Kidney epithelial cell (primary cell): ENCODE measurements around the gene MCC. TPM values are rescaled to one million over a fixed set of nuclear protein-coding genes. Genes with fewer than 3 reads are reported as not detected.

ENCODE experiments used
- DNase-seq: peaks from one replicate; pipeline ENCODE4 v3.0.0-alpha.2; 2010; ENCODE audit warnings: low read depth
- H3K27me3 ChIP-seq: 2 replicates; pipeline ENCODE4 v1.6.0; 2011; ENCODE audit warnings: low read length; ENCODE audit not compliant: control insufficient read depth, insufficient read depth
- H3K36me3 ChIP-seq: 2 replicates; pipeline ENCODE4 v1.5.1; 2011; ENCODE audit warnings: low read length; ENCODE audit not compliant: control insufficient read depth, insufficient read depth
- H3K4me3 ChIP-seq: 2 replicates; pipeline ENCODE4 v1.5.1; 2011; ENCODE audit warnings: low read depth, mild to moderate bottlenecking, control low read depth, low read length
- total RNA-seq: library from RNA; depleted of rRNA; stranded (reverse); fragments of >200 nt; gene quantifications from 2 replicates; pipeline ENCODE4 v1.2.3, GENCODE V29; 2015
- TF ChIP-seq, protein P1 (sequence below): IDR thresholded peaks from 2 replicates; pipeline ENCODE4 v1.5.1; 2011; ENCODE audit warnings: mild to moderate bottlenecking, moderate library complexity, low read length, control low read depth, inconsistent platforms; ENCODE audit not compliant: insufficient read depth, poor library complexity, severe bottlenecking

The MCC gene
- total RNA-seq, 1 donor from 2014 or later: 16.7 TPM

GRCh38 chr5:113216545-113216944 lies 271.7 kb downstream of the MCC start:
- TF ChIP-seq, protein P1, sequence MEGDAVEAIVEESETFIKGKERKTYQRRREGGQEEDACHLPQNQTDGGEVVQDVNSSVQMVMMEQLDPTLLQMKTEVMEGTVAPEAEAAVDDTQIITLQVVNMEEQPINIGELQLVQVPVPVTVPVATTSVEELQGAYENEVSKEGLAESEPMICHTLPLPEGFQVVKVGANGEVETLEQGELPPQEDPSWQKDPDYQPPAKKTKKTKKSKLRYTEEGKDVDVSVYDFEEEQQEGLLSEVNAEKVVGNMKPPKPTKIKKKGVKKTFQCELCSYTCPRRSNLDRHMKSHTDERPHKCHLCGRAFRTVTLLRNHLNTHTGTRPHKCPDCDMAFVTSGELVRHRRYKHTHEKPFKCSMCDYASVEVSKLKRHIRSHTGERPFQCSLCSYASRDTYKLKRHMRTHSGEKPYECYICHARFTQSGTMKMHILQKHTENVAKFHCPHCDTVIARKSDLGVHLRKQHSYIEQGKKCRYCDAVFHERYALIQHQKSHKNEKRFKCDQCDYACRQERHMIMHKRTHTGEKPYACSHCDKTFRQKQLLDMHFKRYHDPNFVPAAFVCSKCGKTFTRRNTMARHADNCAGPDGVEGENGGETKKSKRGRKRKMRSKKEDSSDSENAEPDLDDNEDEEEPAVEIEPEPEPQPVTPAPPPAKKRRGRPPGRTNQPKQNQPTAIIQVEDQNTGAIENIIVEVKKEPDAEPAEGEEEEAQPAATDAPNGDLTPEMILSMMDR: no peak
- Histone ChIP-seq H3K36me3 (no peaks in the 10 kb centered on the region), H3K27me3 (no peaks in the 10 kb centered on the region), H3K4me3 (no peak overlapping the region)
- DNase-seq: no peak

- DNase-seq: no peak
- TF ChIP-seq, protein P1: no peak
- H3K4me3 ChIP-seq: no peak overlapping the region
Observed at GRCh38 chr5:113215401-113216060, 272.7 kb downstream of the MCC start.

DNA sequence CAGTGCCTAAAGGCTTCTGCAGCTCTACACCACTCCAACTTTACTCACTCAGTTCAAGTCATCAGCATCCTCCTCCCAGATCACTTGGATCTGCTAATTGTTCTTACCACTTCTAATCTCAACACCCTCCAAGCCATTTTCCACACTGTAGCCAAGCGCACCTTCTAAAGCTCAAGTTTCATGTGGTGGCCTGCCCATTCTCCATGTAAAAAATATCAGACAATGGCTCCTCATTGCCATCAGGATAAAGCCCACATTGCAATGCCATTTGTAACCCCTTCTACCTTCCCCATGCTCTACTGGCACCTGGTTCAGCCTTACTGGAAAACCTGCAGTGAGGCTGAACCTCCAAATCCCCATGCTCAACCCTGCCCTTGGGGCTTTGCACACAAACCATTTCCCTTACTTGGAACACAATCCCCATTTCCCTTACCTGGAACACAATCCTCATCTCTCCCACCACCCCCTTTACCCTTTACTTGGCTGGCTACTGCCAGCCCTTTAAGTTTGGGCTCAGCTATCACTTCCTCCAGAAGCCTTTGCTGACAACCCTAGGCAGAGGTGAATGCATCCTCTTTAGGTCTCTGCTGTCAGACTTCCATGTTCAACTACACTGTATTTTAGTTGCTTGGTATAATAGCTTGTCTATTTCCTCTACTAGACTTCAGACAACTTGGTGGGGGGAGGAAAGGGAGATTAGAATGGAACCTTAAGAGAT lies 273.5 kb downstream of the MCC start:
- no peaks in the 10 kb centered on the region for H3K36me3 ChIP-seq
- no peak overlapping the region for H3K4me3 ChIP-seq
- DNase-seq: no peak
- TF ChIP-seq, protein P1: no peak
- no peaks in the 10 kb centered on the region for H3K27me3 ChIP-seq

More at GRCh38 chr5:113215401-113216060, 272.7 kb downstream of the MCC start:
- H3K27me3 ChIP-seq: no peaks in the 10 kb centered on the region
- H3K36me3 ChIP-seq: no peaks in the 10 kb centered on the region

DNA sequence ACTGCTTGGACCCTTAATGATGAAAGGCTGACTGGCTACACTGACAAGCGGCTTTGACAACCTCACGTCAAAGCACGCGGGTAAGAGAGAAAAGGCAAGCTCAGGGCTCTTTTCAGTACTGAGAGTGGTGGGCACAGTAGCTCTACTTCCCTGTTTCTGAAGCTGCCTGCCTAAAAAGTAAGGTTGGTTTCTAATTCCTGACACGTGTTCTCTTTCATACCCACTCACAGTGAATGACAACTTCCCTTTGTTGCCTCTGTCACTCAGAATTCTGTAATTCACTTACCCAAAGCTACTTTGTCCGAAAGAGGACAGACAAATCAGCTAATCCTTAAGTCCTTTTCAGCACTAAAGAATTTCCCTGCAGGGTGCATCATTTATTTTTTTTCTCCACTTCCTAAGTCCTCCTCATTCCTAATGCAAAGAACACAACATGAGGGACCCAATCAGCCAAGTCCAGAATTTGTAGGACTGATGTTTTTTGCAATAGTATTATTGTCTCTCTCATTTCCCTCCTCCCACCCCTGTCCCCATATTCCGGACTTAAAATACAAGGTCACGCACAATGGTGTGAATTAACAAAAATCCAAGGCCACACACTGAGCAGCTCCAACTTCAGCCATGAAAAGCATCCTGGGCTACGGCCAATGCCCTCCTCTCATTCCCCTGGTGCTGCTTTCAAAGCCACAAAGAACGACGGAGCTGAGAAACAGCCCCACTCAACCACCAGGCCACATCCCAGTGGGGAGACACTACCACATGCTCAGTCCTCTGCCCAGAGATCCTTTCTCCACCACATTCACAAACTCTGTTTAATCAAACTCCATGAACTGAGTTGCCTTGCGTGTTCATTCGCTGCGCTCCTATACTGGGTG lies 274.5 kb downstream of the MCC start:
- H3K36me3 ChIP-seq: no peaks in the 10 kb centered on the region
- H3K4me3 ChIP-seq: no peak overlapping the region
- no peaks in the 10 kb centered on the region for H3K27me3 ChIP-seq
- DNase-seq: no peak
- TF ChIP-seq, protein P1: no peak

- H3K36me3 ChIP-seq: no peaks in the 10 kb centered on the region
- H3K4me3 ChIP-seq: no peak overlapping the region
- TF ChIP-seq, protein P1: no peak
- no peak for DNase-seq
- H3K27me3 ChIP-seq: no peaks in the 10 kb centered on the region
Observed at GRCh38 chr5:113212244-113212920, 275.9 kb downstream of the MCC start.
